CD4-positive, alpha-beta T cell treated with Interleukin-6 at 100 ng/mL for 8 hours (primary cell): ENCODE results near the gene CALCOCO1.

Experiments used
- DNase-seq: peaks from one replicate; pipeline ENCODE4 v3.0.0-alpha.2; 2020; ENCODE audit warnings: mixed read lengths, low spot score

Gene CALCOCO1

GRCh38 chr12:53659571-53659981, 67.7 kb downstream of the CALCOCO1 start:
- no peak for DNase-seq

- DNase-seq = no peak
Measured at GRCh38 chr12:53659011-53659551, 68.2 kb downstream of the CALCOCO1 start.
